SU-DHL-6 (cell line): ENCODE data around the gene LASP1.

Experiments used
- EZH2phosphoT487 ChIP-seq: fragments of 200-600 bp; sonication (generic), shearing (Covaris generic); conservative IDR thresholded peaks from 2 replicates; pipeline ENCODE4 v1.6.1; 2018; ENCODE audit warnings: mild to moderate bottlenecking, antibody characterized with exemption, low read length, moderate library complexity, mixed read lengths
- TF ChIP-seq, protein P1 (sequence below): fragments of 200-600 bp; sonication (generic); IDR thresholded peaks from one replicate; pipeline ENCODE4 v1.5.1; 2017; ENCODE audit warnings: antibody characterized with exemption, mild to moderate bottlenecking, low read length, moderate library complexity; ENCODE audit not compliant: insufficient read depth, poor library complexity, severe bottlenecking

DNA sequence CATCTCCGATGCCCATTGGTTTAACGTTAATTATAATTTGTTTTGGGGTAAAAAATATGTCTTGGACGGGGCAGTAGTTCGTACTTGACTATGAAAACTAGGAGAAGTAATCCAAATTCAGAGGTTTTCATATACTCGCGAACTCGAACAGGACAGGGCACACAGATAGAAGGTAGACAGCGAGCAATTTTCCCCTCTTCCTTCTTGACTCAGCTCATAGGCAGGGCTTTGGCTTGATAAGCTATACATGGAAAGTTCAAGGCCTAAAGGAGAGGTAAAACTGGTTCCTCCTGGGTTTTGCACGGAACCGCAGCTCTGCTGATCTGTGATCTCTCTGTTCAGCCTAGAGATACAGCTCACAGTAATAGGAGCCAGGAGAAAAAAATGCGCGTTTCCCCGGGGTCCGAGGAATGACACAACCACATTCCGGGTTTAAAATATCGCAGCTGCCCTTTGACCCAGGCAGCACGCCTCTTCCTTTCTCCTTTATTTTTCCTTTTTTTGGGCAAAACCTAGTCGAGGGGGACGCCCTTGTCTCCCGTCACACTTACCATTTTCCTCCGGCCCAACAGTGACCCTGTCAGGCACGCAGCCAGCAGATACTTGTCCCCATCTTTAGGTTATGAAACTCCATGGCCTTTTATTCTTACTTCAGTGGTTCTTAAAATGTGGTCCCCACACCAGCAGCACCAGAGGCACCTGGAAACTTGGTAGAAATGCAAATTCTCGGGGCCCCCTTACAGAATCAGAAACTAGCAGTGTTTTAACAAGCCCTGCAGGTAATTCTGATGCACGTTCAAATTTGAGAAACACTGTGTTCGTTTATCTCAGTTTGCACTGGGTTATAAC, 1.7 kb upstream of the LASP1 start:
- TF ChIP-seq, protein P1, sequence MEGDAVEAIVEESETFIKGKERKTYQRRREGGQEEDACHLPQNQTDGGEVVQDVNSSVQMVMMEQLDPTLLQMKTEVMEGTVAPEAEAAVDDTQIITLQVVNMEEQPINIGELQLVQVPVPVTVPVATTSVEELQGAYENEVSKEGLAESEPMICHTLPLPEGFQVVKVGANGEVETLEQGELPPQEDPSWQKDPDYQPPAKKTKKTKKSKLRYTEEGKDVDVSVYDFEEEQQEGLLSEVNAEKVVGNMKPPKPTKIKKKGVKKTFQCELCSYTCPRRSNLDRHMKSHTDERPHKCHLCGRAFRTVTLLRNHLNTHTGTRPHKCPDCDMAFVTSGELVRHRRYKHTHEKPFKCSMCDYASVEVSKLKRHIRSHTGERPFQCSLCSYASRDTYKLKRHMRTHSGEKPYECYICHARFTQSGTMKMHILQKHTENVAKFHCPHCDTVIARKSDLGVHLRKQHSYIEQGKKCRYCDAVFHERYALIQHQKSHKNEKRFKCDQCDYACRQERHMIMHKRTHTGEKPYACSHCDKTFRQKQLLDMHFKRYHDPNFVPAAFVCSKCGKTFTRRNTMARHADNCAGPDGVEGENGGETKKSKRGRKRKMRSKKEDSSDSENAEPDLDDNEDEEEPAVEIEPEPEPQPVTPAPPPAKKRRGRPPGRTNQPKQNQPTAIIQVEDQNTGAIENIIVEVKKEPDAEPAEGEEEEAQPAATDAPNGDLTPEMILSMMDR = no peak
- TF ChIP-seq EZH2phosphoT487 = no peak
